SK-N-SH (cell line): Measurements from ENCODE around the gene GPR15LG. TPM values are rescaled to one million over a fixed set of nuclear protein-coding genes. Genes with fewer than 3 reads are reported as not detected.

Source experiments
- CTCF ChIA-PET: fragments of 300-600, 350-600 bp; formaldehyde crosslinking; extraction: SDS; loops from one replicate; lab custom pipeline; 2021; lab: Yijun Ruan, JAX
- POLR2A ChIA-PET: fragments of 350-600 bp; sonication (Branson Sonifier 250); formaldehyde crosslinking; extraction: SDS; loops from one replicate; lab custom pipeline; 2020; ENCODE audit warnings: antibody characterized with exemption, inconsistent platforms; lab: Yijun Ruan, JAX
- DNase-seq: peaks from one replicate; pipeline ENCODE4 v3.0.0; 2012
- H2AFZ ChIP-seq: fragments of 200-600 bp; sonication (generic); 2 replicates; pipeline ENCODE4 v1.8.1; 2016; ENCODE audit warnings: antibody characterized with exemption, mild to moderate bottlenecking, low read depth
- H3F3A ChIP-seq: fragments of 200-600 bp; sonication (generic); replicated peaks from 2 replicates; pipeline ENCODE3; 2016; ENCODE audit warnings: antibody characterized with exemption, mild to moderate bottlenecking; ENCODE audit not compliant: insufficient read depth
- H3K27ac ChIP-seq, 2 experiments: fragments of 200-500 bp in 1 of 2; fragments of 200-600 bp in 1 of 2; sonication (Bioruptor generic) in 1 of 2; sonication (generic), shearing (Covaris generic) in 1 of 2; 2 replicates each; pipeline versions ENCODE4 v1.5.1 to v1.6.1; 2014 to 2016; ENCODE audit warnings: low read depth in 2 of 2, inconsistent platforms in 1 of 2, low read length in 1 of 2, mild to moderate bottlenecking in 1 of 2, mixed read lengths in 1 of 2
- H3K27me3 ChIP-seq: fragments of 200-600 bp; sonication (generic), shearing (Covaris generic); 2 replicates; pipeline ENCODE4 v1.6.1; 2016; ENCODE audit warnings: mixed run types; ENCODE audit not compliant: insufficient read depth
- H3K36me3 ChIP-seq, 2 experiments: fragments of 200-500 bp in 1 of 2; fragments of 200-600 bp in 1 of 2; sonication (Bioruptor generic) in 1 of 2; sonication (generic) in 1 of 2; replicated peaks in 1 of 2; 2 replicates each; pipeline versions ENCODE3 to v1.5.1; 2014 to 2016; ENCODE audit warnings: low read length in 1 of 2, mild to moderate bottlenecking in 1 of 2; ENCODE audit not compliant: insufficient read depth in 2 of 2, control insufficient read depth in 1 of 2
- H3K4me1 ChIP-seq, 2 experiments: fragments of 200-500 bp in 1 of 2; fragments of 200-600 bp in 1 of 2; sonication (Bioruptor generic) in 1 of 2; sonication (generic), shearing (Covaris generic) in 1 of 2; 2 replicates each; pipeline versions ENCODE4 v1.5.1 to v1.6.1; 2014 to 2016; ENCODE audit warnings: low read depth in 1 of 2, low read length in 1 of 2, mixed run types in 1 of 2; ENCODE audit not compliant: insufficient read depth in 2 of 2, control insufficient read depth in 1 of 2
- H3K4me2 ChIP-seq: fragments of 200-600 bp; sonication (generic), shearing (Covaris generic); 2 replicates; pipeline ENCODE4 v1.6.1; 2017; ENCODE audit warnings: mixed run types
- H3K4me3 ChIP-seq, 2 experiments: fragments of 200-500 bp in 1 of 2; fragments of 200-600 bp in 1 of 2; sonication (Bioruptor generic) in 1 of 2; sonication (generic), shearing (Covaris generic) in 1 of 2; 2 replicates each; pipeline versions ENCODE4 v1.5.1 to v1.8.1; 2014 to 2016; ENCODE audit warnings: low read depth in 2 of 2, inconsistent platforms in 1 of 2, low read length in 1 of 2, mild to moderate bottlenecking in 1 of 2, mixed read lengths in 1 of 2, moderate library complexity in 1 of 2
- H3K79me2 ChIP-seq: fragments of 200-600 bp; sonication (generic); 2 replicates; pipeline ENCODE4 v1.8.1; 2017; ENCODE audit warnings: mild to moderate bottlenecking; ENCODE audit not compliant: insufficient read depth
- H3K9ac ChIP-seq: fragments of 200-600 bp; sonication (generic); 2 replicates; pipeline ENCODE4 v1.6.1; 2017; ENCODE audit warnings: mixed run types
- H3K9me2 ChIP-seq: fragments of 200-600 bp; sonication (generic); 2 replicates; pipeline ENCODE4 v1.6.1; 2017; ENCODE audit warnings: mixed run types
- H3K9me3 ChIP-seq: fragments of 200-600 bp; sonication (generic); 2 replicates; pipeline ENCODE4 v1.6.1; 2017; ENCODE audit warnings: mixed run types, mild to moderate bottlenecking, moderate library complexity
- H4K20me1 ChIP-seq: fragments of 200-600 bp; sonication (generic); 2 replicates; pipeline ENCODE4 v1.6.1; 2017; ENCODE audit warnings: mild to moderate bottlenecking, mixed run types; ENCODE audit not compliant: insufficient read depth
- CTCF ChIP-seq: fragments of 200-600 bp; sonication (generic); IDR thresholded peaks from 2 replicates; pipeline ENCODE4 v1.6.1; 2017; ENCODE audit warnings: antibody characterized with exemption, mild to moderate bottlenecking, moderate library complexity
- ELF1 ChIP-seq: IDR thresholded peaks from 2 replicates; pipeline ENCODE4 v1.4.0; 2012
- FOXM1 ChIP-seq: IDR thresholded peaks from 2 replicates; pipeline ENCODE4 v1.4.0; 2012; ENCODE audit warnings: low read depth, mild to moderate bottlenecking
- NFIC ChIP-seq: IDR thresholded peaks from 2 replicates; pipeline ENCODE4 v1.4.0; 2012; ENCODE audit warnings: borderline replicate concordance
- NRF1 ChIP-seq: IDR thresholded peaks from 2 replicates; pipeline ENCODE4 v1.6.1; 2012; ENCODE audit warnings: low read depth, mild to moderate bottlenecking, low read length
- POLR2AphosphoS5 ChIP-seq: IDR thresholded peaks from 2 replicates; pipeline ENCODE4 v1.6.1; 2012; ENCODE audit warnings: low read depth, low read length
- RCOR1 ChIP-seq: fragments of 150-350 bp; IDR thresholded peaks from 2 replicates; pipeline ENCODE4 v1.6.1; 2017; ENCODE audit warnings: antibody characterized with exemption, low read length
- RXRA ChIP-seq: IDR thresholded peaks from 2 replicates; pipeline ENCODE4 v1.4.0; 2012; ENCODE audit warnings: low read depth, mild to moderate bottlenecking, borderline replicate concordance
- USF1 ChIP-seq: IDR thresholded peaks from 2 replicates; pipeline ENCODE4 v1.4.0; 2012; ENCODE audit warnings: low read depth, borderline replicate concordance
- USF2 ChIP-seq: fragments of 150-350 bp; IDR thresholded peaks from 2 replicates; pipeline ENCODE4 v1.6.1; 2017; ENCODE audit warnings: antibody characterized with exemption, low read length, low read depth, borderline replicate concordance
- YY1 ChIP-seq: IDR thresholded peaks from 2 replicates; pipeline ENCODE4 v1.4.0; 2012; ENCODE audit warnings: low read depth, mild to moderate bottlenecking
- ZBTB33 ChIP-seq: IDR thresholded peaks from 2 replicates; pipeline ENCODE4 v1.4.0; 2012; ENCODE audit warnings: low read depth, borderline replicate concordance
- WGBS: methylation state at CpG from one replicate; pipeline ENCODE4 v1.1.6; 2017; ENCODE audit warnings: low lambda C conversion rate; 5-methylcytosine and 5-hydroxymethylcytosine counted together
- polyA plus RNA-seq, 3 experiments: library from polyadenylated mRNA; depleted of rRNA; stranded (reverse); fragments of >200 nt; gene quantifications; 2 replicates each; pipeline ENCODE4 v1.2.3, GENCODE V29; 2012
- TF ChIP-seq, protein P1 (sequence below): IDR thresholded peaks from 2 replicates; pipeline ENCODE4 v1.6.1; 2012; ENCODE audit warnings: mild to moderate bottlenecking, low read depth, low read length, moderate library complexity

The GPR15LG gene
- polyA plus RNA-seq, 1 of the 3 experiments (the other 2 are of a cell fraction): not detected

- no peaks in the 10 kb centered on the region for H3K79me2 ChIP-seq
- H3K9me2 ChIP-seq: no peaks in the 10 kb centered on the region
- no peak for DNase-seq
- no peak overlapping the region for H3K4me2 ChIP-seq
- WGBS: 66% methylated on average over 3 of the region's 3 CpGs
- ChIA-PET POLR2A (no interaction called here), CTCF (interaction anchor here (1.1 kb wide), 1 partner anchor 27 kb away, joined by 4 read pairs; no protein-coding TSS in a partner anchor)
- TF ChIP-seq RCOR1 (no peak), USF2 (no peak), ZBTB33 (no peak), ELF1 (no peak), RXRA (no peak), FOXM1 (no peak), YY1 (no peak), POLR2AphosphoS5 (no peak), CTCF (no peak), NFIC (no peak), USF1 (no peak), NRF1 (no peak)
- TF ChIP-seq, protein P1, sequence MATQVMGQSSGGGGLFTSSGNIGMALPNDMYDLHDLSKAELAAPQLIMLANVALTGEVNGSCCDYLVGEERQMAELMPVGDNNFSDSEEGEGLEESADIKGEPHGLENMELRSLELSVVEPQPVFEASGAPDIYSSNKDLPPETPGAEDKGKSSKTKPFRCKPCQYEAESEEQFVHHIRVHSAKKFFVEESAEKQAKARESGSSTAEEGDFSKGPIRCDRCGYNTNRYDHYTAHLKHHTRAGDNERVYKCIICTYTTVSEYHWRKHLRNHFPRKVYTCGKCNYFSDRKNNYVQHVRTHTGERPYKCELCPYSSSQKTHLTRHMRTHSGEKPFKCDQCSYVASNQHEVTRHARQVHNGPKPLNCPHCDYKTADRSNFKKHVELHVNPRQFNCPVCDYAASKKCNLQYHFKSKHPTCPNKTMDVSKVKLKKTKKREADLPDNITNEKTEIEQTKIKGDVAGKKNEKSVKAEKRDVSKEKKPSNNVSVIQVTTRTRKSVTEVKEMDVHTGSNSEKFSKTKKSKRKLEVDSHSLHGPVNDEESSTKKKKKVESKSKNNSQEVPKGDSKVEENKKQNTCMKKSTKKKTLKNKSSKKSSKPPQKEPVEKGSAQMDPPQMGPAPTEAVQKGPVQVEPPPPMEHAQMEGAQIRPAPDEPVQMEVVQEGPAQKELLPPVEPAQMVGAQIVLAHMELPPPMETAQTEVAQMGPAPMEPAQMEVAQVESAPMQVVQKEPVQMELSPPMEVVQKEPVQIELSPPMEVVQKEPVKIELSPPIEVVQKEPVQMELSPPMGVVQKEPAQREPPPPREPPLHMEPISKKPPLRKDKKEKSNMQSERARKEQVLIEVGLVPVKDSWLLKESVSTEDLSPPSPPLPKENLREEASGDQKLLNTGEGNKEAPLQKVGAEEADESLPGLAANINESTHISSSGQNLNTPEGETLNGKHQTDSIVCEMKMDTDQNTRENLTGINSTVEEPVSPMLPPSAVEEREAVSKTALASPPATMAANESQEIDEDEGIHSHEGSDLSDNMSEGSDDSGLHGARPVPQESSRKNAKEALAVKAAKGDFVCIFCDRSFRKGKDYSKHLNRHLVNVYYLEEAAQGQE: no peak
- H3K4me3 ChIP-seq: no peak overlapping the region
- H2AFZ ChIP-seq: no peak overlapping the region
- H3K36me3 ChIP-seq: no peaks in the 10 kb centered on the region
- H4K20me1 ChIP-seq: no peaks in the 10 kb centered on the region
- H3K9ac ChIP-seq: no peak overlapping the region
- no peaks in the 10 kb centered on the region for H3F3A ChIP-seq
- H3K4me1 ChIP-seq: peaks cover 0 to 8% of the 10 kb centered on the region in 2 experiments; a peak in 1 of 4 replicates
- H3K27ac ChIP-seq: no peak overlapping the region
- no peaks in the 10 kb centered on the region for H3K9me3 ChIP-seq
- no peaks in the 10 kb centered on the region for H3K27me3 ChIP-seq
Observed at GRCh38 chr10:84178160-84178609, 4.6 kb downstream of the GPR15LG start.
